Activated CD4-positive, alpha-beta T cell treated with anti-CD3 and anti-CD28 coated beads, Interleukin-2, Interleukin-4, amounts not matched to agents 100 ng/mL and 50 ng/mL, durations not matched to agents 16 hours and 8 hours (primary cell): ENCODE measurements around the gene ADAMTS12.

Source experiments
- DNase-seq: peaks from one replicate; pipeline ENCODE4 v3.0.0-alpha.2; 2020; ENCODE audit warnings: low spot score

Gene ADAMTS12

DNA sequence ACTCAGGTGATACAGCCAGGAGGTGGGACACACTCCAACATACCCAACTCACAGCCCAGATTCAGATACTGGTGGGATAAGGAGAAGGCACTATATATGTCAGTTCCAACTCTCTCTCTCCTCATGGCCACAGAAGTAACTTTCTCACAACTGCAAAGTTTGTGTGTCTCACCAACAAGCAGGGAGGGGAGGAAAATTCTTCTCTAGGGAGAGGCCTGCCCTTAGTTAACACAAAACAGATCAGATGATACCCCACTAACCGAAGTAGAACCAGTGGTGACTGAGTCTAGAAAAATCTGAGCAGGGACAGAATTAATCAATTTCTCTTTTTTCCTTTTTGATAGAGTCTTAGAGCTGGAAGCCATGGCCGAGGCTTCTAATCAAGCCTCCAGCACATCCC is 133.1 kb downstream of the ADAMTS12 start:
- no peak for DNase-seq

DNA sequence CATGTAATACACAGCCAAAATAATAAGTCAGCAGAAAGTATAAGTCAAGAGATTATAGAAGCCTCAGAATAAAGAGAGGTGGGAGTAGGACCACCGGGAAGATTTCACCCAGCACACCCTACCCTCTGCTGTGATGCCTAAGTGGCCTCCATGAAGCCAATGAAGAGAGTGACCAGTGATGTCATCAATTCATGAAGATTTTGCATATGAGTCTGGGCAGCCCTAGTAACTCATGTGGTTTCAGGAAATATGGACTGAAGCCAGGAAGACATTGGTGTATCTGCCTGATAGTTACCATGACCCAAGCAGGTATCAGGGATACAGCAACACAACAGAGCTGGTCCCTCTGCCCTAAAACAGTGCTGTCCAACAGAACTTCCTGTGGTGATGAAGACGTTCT is 135.3 kb downstream of the ADAMTS12 start:
- no peak for DNase-seq

DNA sequence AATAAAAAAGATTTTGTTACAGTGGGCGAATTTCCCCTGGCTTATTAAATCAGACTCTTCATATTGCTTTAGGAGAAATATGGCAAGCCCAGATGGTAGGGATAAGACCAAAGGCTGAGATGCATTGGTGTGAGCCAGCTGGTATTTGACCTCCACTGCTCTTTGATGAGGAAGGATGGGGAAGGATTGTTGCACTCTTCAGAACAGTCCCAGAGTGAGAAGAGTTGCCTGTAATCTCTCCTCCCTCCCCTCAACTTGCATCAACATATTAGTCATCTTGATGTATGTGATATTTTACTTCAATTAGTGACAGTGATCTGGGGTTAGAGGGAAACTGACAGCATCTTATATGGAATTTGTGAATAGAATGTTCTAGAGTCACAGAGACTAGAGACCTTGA is 136.6 kb downstream of the ADAMTS12 start:
- no peak for DNase-seq

DNA sequence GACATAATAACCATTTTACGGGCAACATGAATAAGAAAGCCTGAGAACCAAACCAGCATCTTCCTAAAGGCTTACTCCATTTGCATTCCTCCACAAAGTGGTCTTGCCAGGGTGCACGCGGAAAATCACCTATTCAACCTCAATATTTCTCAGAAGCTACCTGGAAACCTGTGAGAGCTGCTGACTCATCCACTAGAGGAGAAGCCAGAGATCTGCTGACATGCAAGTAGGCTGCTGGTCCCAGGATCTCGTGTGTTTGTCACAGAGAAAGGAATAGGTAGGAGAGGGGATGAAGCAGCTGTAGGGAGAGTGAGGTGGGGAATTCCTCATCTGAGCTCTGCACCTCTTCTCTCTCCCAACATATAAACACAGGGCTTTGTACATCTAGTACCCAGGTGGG is 138.1 kb downstream of the ADAMTS12 start:
- DNase-seq, result no peak

DNA sequence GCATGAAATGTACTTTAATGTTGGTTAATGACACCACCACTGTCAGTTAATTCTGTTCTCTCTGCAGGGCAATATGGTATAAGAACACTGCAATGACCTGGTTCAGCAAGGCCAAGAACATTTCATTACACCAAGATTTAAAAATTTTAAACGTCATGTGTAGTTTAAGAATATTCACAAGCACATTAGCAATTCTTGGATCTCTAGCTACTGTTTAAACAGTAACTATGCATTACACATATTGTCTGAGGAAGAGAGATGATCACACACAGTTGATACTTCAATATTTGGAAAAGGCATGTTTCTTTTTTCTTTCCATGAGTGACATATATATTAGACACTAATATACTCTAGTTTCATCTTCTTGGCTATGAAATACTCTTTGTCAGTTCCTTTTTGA is 143.0 kb downstream of the ADAMTS12 start:
- DNase-seq, result no peak

DNA sequence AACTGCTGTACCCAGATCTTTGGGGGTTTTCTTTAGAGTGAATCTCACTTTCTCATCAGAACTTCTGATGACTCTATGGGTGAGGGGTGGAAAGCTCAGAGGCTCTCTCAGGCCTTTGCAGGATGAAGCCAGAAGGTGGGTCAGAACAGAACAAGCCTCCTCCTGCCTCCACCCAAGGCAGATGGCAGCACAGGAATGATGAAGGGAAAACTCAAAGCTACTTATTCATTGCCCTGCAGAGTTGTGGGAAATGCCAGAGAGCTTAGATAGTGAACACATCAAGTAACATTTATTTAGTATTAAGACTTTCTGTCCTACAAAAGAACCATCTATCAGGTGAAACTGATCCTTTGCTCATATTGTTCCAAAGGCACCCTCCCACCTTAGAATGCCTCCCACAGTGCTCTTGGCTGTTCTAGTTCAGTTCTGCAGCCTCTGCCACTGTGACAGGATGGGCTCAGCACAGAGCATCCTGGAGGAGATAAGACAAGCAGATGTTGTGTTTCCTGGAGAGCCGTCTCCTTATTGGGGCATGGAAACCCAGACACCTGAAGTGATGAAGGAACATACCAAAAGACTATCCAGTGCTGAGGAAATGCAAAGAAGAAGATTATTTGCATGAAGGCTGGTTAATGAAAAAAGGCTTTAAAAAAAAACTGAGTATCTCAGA is 146.6 kb downstream of the ADAMTS12 start:
- no peak for DNase-seq

DNA sequence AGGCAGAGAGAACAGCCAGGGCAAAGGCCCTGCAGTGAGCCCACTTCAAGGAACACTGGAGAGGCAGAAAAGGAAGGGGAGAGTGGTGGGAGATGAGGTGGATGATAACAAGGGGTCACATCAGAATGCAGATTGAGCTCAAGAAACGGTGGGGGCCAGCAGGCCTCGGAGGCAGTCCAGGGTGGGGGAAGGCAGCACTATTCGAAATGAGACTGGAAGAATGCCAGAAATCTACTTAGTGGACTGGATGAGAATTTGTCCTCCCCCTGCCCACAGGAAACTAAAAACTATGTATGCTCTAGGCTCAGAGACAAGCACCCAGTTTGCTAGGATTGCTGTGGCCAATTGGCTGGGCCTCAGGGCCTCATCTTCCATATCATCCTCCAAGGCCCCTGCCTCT is 148.7 kb downstream of the ADAMTS12 start:
- no peak for DNase-seq

DNA sequence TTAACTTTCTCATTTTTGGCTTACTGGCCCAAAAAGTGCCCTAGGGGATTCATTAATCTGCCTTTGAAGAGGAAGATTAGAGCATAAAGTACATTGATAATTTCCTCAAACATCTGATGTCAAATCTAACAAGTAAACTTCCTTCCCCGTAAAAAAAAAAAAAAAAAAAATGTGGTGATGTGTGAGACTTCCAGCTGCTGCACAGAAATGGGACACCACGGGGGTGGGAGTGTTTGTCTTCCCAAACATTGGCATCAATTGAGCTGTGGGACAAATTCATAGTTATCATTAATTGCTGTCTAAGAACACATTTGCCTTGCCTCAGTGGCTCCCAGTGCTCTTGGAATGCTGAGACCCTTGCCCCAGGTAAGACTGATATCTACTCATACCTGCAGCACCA is 149.6 kb downstream of the ADAMTS12 start:
- DNase-seq, result no peak

DNA sequence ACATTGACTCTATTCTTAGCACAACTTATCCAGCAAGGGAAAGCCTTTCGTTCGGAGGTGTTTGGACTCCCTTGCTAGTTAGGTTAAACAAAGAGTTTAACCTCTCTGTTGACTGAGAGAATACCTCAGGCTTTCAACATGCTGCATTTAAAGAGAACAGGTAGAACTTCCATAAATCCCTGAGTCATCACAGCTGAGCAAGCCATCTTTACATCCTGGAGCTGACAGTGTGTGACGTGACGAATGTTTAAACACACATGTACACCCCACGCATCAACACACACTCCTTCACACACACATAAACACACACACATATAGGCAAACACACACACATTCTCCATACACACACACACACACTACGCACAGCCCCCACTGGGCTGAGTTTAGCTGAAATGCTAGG is 152.8 kb downstream of the ADAMTS12 start:
- DNase-seq, result no peak

DNA sequence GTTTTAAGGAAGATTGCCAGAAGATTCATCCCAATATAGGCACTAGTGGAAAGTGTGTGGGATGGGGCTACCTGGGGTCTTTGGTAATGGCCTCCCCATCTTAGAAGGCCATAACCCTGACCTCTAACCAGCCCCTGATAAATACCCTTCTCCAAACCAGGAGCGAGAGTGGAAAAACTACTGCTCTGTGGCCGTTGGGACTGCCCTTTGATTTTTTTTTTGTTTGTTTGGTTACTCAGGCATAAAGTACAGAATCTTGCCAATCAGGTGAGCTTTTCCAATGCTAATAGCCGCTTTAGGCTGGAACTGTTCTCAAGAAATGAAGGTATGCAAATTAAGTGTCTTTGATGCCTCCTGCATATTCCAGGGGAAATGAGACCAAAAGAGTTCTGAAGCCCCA is 153.7 kb downstream of the ADAMTS12 start:
- DNase-seq, result no peak

DNA sequence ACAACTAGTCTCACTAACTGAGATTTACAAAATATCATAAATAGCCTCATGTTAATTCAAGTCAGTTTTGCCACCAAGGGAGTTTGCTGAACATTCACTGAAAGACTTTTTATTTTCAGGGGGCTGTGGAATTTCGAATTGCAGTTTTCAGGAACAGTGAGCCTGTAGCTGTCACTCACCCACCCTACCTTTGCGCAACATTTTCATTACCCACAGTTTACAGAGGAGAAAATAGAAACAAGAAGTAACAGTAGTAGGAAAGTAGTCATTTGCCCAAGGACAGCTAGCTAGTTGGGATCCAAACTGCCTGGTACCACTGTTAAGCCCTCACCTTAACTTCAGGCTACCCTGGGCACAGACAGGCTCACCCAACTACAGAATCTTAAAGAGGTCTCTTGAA is 154.1 kb downstream of the ADAMTS12 start:
- DNase-seq, result no peak

DNA sequence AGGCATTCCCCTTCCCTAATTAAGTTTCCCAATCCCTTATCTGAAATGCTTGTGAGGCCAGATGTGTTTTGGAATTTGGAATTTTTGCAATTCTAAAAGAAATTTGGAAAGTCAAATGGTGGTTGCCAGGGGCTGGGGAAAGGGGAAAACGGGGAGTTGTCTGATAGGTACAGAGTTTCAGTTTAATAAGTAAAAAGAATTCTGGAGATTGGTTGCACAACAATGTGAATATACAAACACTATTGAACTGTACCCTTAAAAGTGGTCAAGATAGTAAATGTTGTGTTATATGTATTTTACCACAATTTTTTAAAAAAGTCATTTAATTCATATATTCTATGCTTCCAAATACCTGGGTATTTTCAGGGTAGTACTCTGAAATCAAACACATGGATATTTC is 154.5 kb downstream of the ADAMTS12 start:
- DNase-seq, result no peak

DNA sequence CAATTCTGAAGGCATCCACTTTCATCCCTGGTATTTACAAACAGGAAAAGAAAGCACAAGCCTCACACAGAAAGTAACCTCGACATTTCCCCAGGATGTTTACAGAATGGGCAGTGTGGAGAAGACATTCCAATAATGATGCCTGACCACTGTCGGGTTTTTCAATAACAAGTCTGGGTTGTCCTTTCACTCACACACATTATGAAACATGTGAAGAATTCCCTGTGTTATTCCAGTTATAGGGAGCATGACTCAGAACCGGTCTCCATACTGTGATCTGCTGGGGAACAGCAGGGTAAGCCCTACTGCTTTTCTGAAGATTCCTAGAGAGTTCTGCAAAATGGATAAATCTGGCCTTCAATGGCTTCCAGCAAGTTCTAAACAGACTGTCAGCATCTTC is 155.3 kb downstream of the ADAMTS12 start:
- no peak for DNase-seq

DNA sequence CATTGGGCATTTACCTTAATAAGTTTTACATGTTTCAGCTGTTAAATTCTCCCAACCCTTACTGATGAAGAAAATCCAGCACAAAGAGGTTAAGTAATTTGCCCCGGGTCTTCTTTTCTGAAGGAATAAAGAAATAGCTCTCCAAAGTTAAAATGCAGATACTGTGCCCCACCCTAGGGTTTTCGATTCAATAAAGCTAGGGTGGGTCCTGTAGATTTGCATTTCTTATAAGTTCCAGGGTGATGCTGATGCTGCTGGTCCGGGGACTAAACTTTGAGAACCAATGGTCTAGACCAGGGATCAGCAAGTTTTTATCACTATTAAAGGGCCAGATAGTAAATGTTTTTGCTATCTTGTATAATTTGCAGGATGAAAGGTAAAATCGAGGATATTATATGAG is 156.7 kb downstream of the ADAMTS12 start:
- no peak for DNase-seq

DNA sequence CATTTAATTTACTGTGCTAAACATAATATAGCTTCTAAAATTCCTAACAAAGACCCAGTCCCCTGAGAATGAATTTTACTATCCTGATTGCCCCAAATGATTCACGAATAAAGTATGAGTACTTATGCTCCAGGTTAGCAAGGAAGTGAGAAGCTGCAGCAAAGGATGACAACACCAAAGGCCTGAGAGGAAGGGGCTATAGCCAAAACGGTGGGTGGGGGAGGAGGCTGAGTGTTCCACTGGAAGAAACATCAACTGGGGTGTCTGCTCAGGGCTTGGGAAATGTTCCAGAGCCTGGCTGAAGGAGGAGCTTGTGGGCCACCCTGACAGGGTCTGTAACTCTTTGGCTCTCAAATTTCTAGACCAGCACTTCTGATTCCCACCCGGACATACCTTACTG is 157.3 kb downstream of the ADAMTS12 start:
- DNase-seq, result no peak

DNA sequence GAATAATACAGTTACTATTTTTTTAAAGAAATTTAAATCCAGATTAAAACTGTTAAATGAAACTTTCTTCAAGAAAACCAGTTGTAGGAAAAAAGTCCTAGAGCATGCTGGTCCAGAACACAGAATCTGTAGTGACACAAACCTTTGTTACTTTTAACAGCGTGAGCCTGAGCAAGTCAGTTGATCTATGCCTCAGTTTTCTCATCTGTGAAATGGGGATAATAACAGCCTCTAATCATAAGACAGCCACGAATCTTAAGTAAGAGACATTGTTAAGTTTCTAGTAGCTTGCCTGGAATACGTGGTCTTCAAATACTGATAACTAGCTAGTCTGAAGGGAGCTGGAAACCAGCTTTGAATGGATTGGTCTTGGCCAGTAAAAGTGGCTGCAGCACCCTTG is 158.6 kb downstream of the ADAMTS12 start:
- no peak for DNase-seq

DNA sequence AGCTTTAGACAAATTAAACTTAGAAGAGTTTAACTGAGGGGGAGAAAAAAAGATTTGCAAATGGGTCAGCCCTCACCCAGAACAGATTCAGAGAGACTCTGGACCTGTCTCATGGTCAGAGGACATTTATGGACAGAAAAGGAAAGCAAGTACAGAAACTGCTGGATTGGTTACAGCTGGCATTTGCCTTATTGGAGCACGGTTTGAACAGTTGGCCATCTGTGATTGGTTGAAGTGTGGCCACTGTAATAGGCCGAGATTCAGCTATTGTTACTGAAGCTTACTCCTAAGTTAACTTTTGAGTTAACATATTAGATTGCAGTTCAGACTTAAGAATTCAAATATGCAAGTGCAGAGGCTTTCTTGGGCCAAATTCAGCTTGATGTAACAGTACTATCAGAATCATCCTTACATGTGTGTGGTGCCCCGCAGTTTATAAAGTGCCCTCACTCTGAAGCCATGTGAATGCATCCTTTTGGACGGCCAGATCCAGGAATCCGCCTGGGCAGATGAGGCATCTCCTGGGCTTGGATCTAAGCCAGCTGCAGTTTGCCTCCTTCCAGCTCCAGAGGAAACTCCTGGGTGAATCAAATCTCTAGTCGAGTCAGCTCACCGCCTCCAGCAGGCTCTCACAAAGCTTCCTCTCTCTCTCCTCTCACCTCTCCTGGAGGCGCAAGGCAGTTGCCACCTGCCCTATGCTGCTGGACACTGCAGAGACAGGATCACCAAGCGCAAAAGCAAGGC is 165.2 kb downstream of the ADAMTS12 start:
- no peak for DNase-seq

DNA sequence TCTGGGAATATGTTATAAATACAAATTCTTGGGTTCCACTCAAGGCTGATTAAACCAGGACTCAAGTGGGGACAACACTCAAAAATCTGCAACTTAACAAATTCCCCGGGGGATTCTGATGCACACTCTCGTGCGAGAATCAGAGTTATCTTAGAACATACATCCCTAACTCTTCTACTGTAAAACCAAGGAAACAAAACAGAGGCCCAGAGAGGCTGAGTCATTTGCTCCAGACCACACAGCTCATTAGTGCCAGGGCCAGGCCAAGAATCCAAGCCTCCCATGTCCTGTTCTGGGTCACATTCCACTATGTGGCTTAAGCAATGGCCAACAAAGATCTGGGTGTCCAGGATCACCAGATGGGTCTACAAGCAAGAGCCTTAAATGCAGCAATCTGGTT is 166.0 kb downstream of the ADAMTS12 start:
- no peak for DNase-seq

DNA sequence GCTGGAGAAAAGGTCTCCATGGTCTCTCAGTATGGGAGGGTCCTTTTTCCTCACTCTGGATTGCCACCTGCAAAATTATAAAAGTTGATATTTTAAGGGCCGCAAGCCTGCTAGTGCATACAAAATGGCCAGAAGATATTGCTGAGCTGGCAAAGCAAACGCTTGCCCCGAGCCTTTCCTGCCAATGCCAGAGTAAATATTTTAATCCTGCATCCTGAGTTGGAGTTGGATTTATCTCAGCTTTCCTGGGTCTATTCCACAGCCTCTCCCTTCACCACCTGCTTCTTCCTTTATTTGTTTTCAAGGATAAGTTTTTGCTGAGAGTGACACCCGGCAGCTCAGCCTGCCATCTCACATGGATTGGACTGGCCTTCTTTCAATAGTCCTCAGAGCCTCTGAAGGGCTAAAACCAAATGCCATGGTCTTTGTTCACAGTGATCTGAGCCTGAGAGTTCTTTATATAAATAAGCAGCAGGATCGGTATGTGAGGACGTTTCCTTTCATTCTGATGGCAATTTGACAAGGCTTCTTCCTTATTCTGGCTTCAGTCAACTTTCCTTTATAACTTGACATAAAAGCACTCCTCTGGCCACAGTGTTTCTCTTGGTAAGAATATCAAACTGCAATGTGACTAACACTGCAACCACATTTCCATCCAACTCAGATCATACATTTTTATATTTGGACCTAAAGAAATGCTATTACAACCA is 170.1 kb downstream of the ADAMTS12 start:
- DNase-seq, result no peak

DNA sequence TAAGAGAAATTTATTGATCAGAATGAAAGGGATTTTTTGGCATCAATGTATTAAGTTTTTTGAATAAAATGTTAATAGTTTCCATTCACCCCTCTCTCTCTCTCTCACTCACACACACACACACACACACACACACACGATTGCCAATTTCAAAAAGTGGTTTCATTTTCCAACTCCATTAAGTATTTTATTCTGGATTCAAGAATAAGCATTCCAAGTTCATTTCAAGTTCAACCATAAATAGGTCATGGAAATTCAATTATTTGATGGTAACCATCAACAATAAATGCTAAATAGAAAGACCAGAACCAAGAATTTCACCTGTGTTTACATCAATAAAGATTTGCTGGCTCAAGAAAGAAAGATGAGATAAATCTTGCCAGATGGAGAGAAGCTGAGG is 171.6 kb downstream of the ADAMTS12 start:
- DNase-seq, result no peak

DNA sequence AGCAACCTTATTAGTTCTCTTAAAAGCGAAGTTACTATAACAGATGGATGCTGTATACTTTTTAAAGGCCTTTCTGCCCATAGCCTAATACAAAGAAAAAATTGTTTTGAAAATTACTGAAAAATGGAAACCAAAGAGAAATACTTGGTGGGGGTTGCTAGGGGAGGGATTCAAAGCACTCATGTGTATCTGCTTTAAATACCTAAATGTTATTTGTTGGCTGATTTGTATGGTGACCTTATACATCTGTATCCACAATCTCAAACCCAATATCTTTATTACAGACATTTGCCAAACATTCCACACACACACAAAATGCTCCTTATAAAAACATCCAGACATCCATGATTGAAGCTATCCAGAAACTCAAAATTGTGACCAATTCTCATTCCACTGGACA is 172.0 kb downstream of the ADAMTS12 start:
- DNase-seq, result no peak

DNA sequence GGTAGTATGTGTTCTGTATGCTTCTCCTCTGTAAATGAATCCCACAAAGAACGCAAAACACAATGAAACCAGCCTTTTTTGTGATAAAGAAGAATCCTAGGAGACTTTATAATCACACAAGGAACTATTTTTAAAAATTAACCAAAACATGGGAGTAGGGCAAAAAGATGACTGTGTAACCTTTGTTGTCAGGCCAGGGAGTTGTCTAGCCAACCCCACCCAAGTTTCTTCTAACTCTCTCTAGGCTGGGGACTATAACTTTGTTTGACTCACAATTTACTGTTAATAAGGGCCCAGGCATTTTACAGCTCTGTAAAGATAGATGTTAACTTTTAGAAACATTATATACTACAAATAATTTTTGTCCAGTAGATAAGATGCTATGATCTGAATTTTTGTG is 176.1 kb downstream of the ADAMTS12 start:
- DNase-seq, result no peak

DNA sequence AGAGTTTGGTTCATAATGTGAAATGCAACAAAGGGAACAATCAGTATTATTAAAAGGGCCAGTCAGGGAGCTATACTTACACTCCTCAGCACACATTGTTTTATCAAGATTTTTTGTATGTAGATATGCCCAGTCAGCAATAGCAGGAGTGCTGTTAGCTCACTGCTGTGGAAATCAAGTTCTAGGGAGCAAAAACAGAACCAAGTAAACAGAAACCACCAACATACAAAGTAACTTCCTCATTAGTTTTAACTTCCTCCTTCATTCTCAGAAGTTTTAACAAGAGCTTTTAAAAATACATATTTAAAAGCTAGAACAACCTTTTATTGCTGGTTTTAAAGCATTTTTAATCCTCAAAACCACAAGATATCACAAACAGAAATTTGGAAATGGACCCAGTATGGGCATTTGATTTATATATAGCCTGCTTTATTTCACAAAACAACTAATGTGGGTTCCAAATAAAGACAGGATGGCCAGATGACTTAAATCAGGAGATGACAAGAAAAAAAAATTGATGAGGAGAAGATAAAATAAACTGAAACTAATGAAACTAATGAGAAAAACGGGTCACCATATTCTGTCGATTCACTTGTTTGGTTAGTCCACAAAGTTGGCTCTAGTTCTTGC is 178.5 kb downstream of the ADAMTS12 start:
- no peak for DNase-seq
